Osteocyte (in vitro differentiated cells): ENCODE measurements around the gene HS3ST4. TPM values are rescaled to one million over a fixed set of nuclear protein-coding genes. Genes with fewer than 3 reads are reported as not detected.

ENCODE experiments used
- DNase-seq: peaks from one replicate; pipeline ENCODE4 v3.0.0; 2021; ENCODE audit warnings: mixed read lengths; ENCODE audit not compliant: unreplicated experiment; ENCODE audit errors: extremely low spot score
- H3K27ac Mint-ChIP-seq: one replicate; pipeline ENCODE4 v1.8.0; 2021; ENCODE audit warnings: mild to moderate bottlenecking, mixed read lengths; ENCODE audit not compliant: unreplicated experiment
- H3K27me3 Mint-ChIP-seq: one replicate; pipeline ENCODE4 v1.8.0; 2021; ENCODE audit warnings: mixed read lengths; ENCODE audit not compliant: unreplicated experiment
- H3K36me3 Mint-ChIP-seq: one replicate; pipeline ENCODE4 v1.8.0; 2021; ENCODE audit warnings: mixed read lengths; ENCODE audit not compliant: unreplicated experiment
- H3K4me1 Mint-ChIP-seq: one replicate; pipeline ENCODE4 v1.8.0; 2021; ENCODE audit warnings: mixed read lengths; ENCODE audit not compliant: unreplicated experiment
- H3K4me3 Mint-ChIP-seq: one replicate; pipeline ENCODE4 v1.8.0; 2021; ENCODE audit warnings: mild to moderate bottlenecking, moderate library complexity, mixed read lengths; ENCODE audit not compliant: unreplicated experiment
- H3K9me3 Mint-ChIP-seq: one replicate; pipeline ENCODE4 v1.8.0; 2021; ENCODE audit warnings: mixed read lengths; ENCODE audit not compliant: unreplicated experiment
- CTCF ChIP-seq: fragments of 200-600 bp; sonication (generic); IDR thresholded peaks from 2 replicates; pipeline ENCODE4 v1.5.0; 2021; ENCODE audit warnings: antibody characterized with exemption, mild to moderate bottlenecking, moderate library complexity
- total RNA-seq: library from RNA; stranded (reverse); gene quantifications from 2 replicates; pipeline ENCODE4 v1.2.1, GENCODE V29; 2021

Gene HS3ST4
- total RNA-seq, 1 donor from 2014 or later, result not detected

GRCh38 chr16:25783226-25783625 is 91.5 kb downstream of the HS3ST4 start:
- H3K9me3 Mint-ChIP-seq, result peaks cover 8% of the 10 kb centered on the region
- no peak for DNase-seq
- no peaks in the 10 kb centered on the region for H3K36me3 Mint-ChIP-seq
- no peak overlapping the region for H3K4me3 Mint-ChIP-seq
- H3K4me1 Mint-ChIP-seq, result no peaks in the 10 kb centered on the region
- no peaks in the 10 kb centered on the region for H3K27me3 Mint-ChIP-seq
- H3K27ac Mint-ChIP-seq, result no peak overlapping the region
- no peak for TF ChIP-seq CTCF

GRCh38 chr16:25785361-25785760 is 93.6 kb downstream of the HS3ST4 start:
- H3K27me3 Mint-ChIP-seq, result no peaks in the 10 kb centered on the region
- H3K27ac Mint-ChIP-seq, result no peak overlapping the region
- no peak for TF ChIP-seq CTCF
- no peak for DNase-seq
- H3K4me3 Mint-ChIP-seq, result no peak overlapping the region
- H3K36me3 Mint-ChIP-seq, result no peaks in the 10 kb centered on the region
- H3K9me3 Mint-ChIP-seq, result peaks cover 14% of the 10 kb centered on the region
- H3K4me1 Mint-ChIP-seq, result no peaks in the 10 kb centered on the region

- Mint-ChIP-seq H3K27ac (no peak overlapping the region), H3K4me3 (no peak overlapping the region), H3K27me3 (no peaks in the 10 kb centered on the region), H3K4me1 (no peaks in the 10 kb centered on the region), H3K36me3 (no peaks in the 10 kb centered on the region), H3K9me3 (peaks cover 14% of the 10 kb centered on the region)
- DNase-seq, result no peak
- TF ChIP-seq CTCF, result no peak
Observed at GRCh38 chr16:25786748-25787147, 95.0 kb downstream of the HS3ST4 start.

GRCh38 chr16:25788637-25789036 is 96.9 kb downstream of the HS3ST4 start:
- peaks cover 14% of the 10 kb centered on the region for H3K9me3 Mint-ChIP-seq
- H3K27me3 Mint-ChIP-seq, result no peaks in the 10 kb centered on the region
- H3K27ac Mint-ChIP-seq, result no peak overlapping the region
- no peak for DNase-seq
- H3K4me3 Mint-ChIP-seq, result no peak overlapping the region
- no peaks in the 10 kb centered on the region for H3K36me3 Mint-ChIP-seq
- TF ChIP-seq CTCF, result no peak
- H3K4me1 Mint-ChIP-seq, result no peaks in the 10 kb centered on the region

GRCh38 chr16:25796239-25796638 is 104.5 kb downstream of the HS3ST4 start:
- no peak for TF ChIP-seq CTCF
- DNase-seq, result no peak
- Mint-ChIP-seq H3K27ac (no peak overlapping the region), H3K36me3 (no peaks in the 10 kb centered on the region), H3K27me3 (no peaks in the 10 kb centered on the region), H3K9me3 (no peaks in the 10 kb centered on the region), H3K4me1 (no peaks in the 10 kb centered on the region), H3K4me3 (no peak overlapping the region)
